ENCODE measurements around the gene RALGPS1.

The RALGPS1 gene

GRCh38 chr9:127038531-127038930 is 123.9 kb downstream of the RALGPS1 start:
- H3K4me1 ChIP-seq (ENCODE audit: control insufficient read depth, insufficient read depth, low read length), result peaks cover 2% of the 10 kb centered on the region
- no peak overlapping the region for H3K27ac ChIP-seq (ENCODE audit: low read depth, low read length)
- no peak overlapping the region for H3K9ac ChIP-seq (ENCODE audit: low read length)
- H3K4me3 ChIP-seq (ENCODE audit: low read length), result no peak overlapping the region
- no peaks in the 10 kb centered on the region for H3K27me3 ChIP-seq (ENCODE audit: control insufficient read depth, insufficient read depth, low read length)
- H3K36me3 ChIP-seq (ENCODE audit: control insufficient read depth, insufficient read depth, low read length), result no peaks in the 10 kb centered on the region

- Histone ChIP-seq H3K4me1 (ENCODE audit: control insufficient read depth, insufficient read depth, low read length) (peaks cover 2% of the 10 kb centered on the region), H3K9ac (ENCODE audit: low read length) (no peak overlapping the region), H3K36me3 (ENCODE audit: control insufficient read depth, insufficient read depth, low read length) (no peaks in the 10 kb centered on the region), H3K27me3 (ENCODE audit: control insufficient read depth, insufficient read depth, low read length) (no peaks in the 10 kb centered on the region), H3K4me3 (ENCODE audit: low read length) (no peak overlapping the region), H3K27ac (ENCODE audit: low read depth, low read length) (no peak overlapping the region)
Observed at GRCh38 chr9:127039492-127039891, 124.9 kb downstream of the RALGPS1 start.

- no peaks in the 10 kb centered on the region for H3K27me3 ChIP-seq (ENCODE audit: control insufficient read depth, insufficient read depth, low read length)
- H3K36me3 ChIP-seq (ENCODE audit: control insufficient read depth, insufficient read depth, low read length), result no peaks in the 10 kb centered on the region
- no peak overlapping the region for H3K4me3 ChIP-seq (ENCODE audit: low read length)
- H3K27ac ChIP-seq (ENCODE audit: low read depth, low read length), result no peak overlapping the region
- no peaks in the 10 kb centered on the region for H3K4me1 ChIP-seq (ENCODE audit: control insufficient read depth, insufficient read depth, low read length)
- no peak overlapping the region for H3K9ac ChIP-seq (ENCODE audit: low read length)
Observed at GRCh38 chr9:127045148-127045547, 130.6 kb downstream of the RALGPS1 start.

GRCh38 chr9:127047971-127048370 is 133.4 kb downstream of the RALGPS1 start:
- Histone ChIP-seq H3K27ac (ENCODE audit: low read depth, low read length) (no peak overlapping the region), H3K4me3 (ENCODE audit: low read length) (no peak overlapping the region), H3K27me3 (ENCODE audit: control insufficient read depth, insufficient read depth, low read length) (no peaks in the 10 kb centered on the region), H3K9ac (ENCODE audit: low read length) (no peak overlapping the region), H3K36me3 (ENCODE audit: control insufficient read depth, insufficient read depth, low read length) (no peaks in the 10 kb centered on the region), H3K4me1 (ENCODE audit: control insufficient read depth, insufficient read depth, low read length) (peaks cover 5% of the 10 kb centered on the region)

GRCh38 chr9:127049044-127049443 is 134.5 kb downstream of the RALGPS1 start:
- Histone ChIP-seq H3K4me1 (ENCODE audit: control insufficient read depth, insufficient read depth, low read length) (peaks cover 10% of the 10 kb centered on the region), H3K27me3 (ENCODE audit: control insufficient read depth, insufficient read depth, low read length) (no peaks in the 10 kb centered on the region), H3K36me3 (ENCODE audit: control insufficient read depth, insufficient read depth, low read length) (no peaks in the 10 kb centered on the region), H3K4me3 (ENCODE audit: low read length) (no peak overlapping the region), H3K9ac (ENCODE audit: low read length) (no peak overlapping the region), H3K27ac (ENCODE audit: low read depth, low read length) (no peak overlapping the region)

GRCh38 chr9:127049581-127049980 is 135.0 kb downstream of the RALGPS1 start:
- no peaks in the 10 kb centered on the region for H3K27me3 ChIP-seq (ENCODE audit: control insufficient read depth, insufficient read depth, low read length)
- peaks cover 10% of the 10 kb centered on the region for H3K4me1 ChIP-seq (ENCODE audit: control insufficient read depth, insufficient read depth, low read length)
- no peak overlapping the region for H3K4me3 ChIP-seq (ENCODE audit: low read length)
- H3K27ac ChIP-seq (ENCODE audit: low read depth, low read length), result no peak overlapping the region
- H3K9ac ChIP-seq (ENCODE audit: low read length), result no peak overlapping the region
- no peaks in the 10 kb centered on the region for H3K36me3 ChIP-seq (ENCODE audit: control insufficient read depth, insufficient read depth, low read length)

- Histone ChIP-seq H3K27ac (ENCODE audit: low read depth, low read length) (no peak overlapping the region), H3K36me3 (ENCODE audit: control insufficient read depth, insufficient read depth, low read length) (no peaks in the 10 kb centered on the region), H3K4me1 (ENCODE audit: control insufficient read depth, insufficient read depth, low read length) (peaks cover 10% of the 10 kb centered on the region)
Observed at GRCh38 chr9:127050152-127050551, 135.6 kb downstream of the RALGPS1 start.

GRCh38 chr9:127050591-127051001 is 136.0 kb downstream of the RALGPS1 start:
- no peaks in the 10 kb centered on the region for H3K36me3 ChIP-seq (ENCODE audit: control insufficient read depth, insufficient read depth, low read length)
- peaks cover 10% of the 10 kb centered on the region for H3K4me1 ChIP-seq (ENCODE audit: control insufficient read depth, insufficient read depth, low read length)
- no peak overlapping the region for H3K9ac ChIP-seq (ENCODE audit: low read length)
- no peaks in the 10 kb centered on the region for H3K27me3 ChIP-seq (ENCODE audit: control insufficient read depth, insufficient read depth, low read length)
- no peak overlapping the region for H3K4me3 ChIP-seq (ENCODE audit: low read length)
- no peak overlapping the region for H3K27ac ChIP-seq (ENCODE audit: low read depth, low read length)

More at GRCh38 chr9:127050152-127050551, 135.6 kb downstream of the RALGPS1 start:
- H3K4me3 ChIP-seq (ENCODE audit: low read length), result no peak overlapping the region
- H3K9ac ChIP-seq (ENCODE audit: low read length), result no peak overlapping the region
- H3K27me3 ChIP-seq (ENCODE audit: control insufficient read depth, insufficient read depth, low read length), result no peaks in the 10 kb centered on the region

GRCh38 chr9:127051881-127052595 is 137.5 kb downstream of the RALGPS1 start:
- no peaks in the 10 kb centered on the region for H3K27me3 ChIP-seq (ENCODE audit: control insufficient read depth, insufficient read depth, low read length)
- no peaks in the 10 kb centered on the region for H3K36me3 ChIP-seq (ENCODE audit: control insufficient read depth, insufficient read depth, low read length)
- peak overlapping the region; percentile 10 for H3K27ac ChIP-seq (ENCODE audit: low read depth, low read length)
- no peak overlapping the region for H3K4me3 ChIP-seq (ENCODE audit: low read length)
- H3K9ac ChIP-seq (ENCODE audit: low read length), result no peak overlapping the region
- peaks cover 10% of the 10 kb centered on the region for H3K4me1 ChIP-seq (ENCODE audit: control insufficient read depth, insufficient read depth, low read length)

GRCh38 chr9:127053057-127053821 is 138.7 kb downstream of the RALGPS1 start:
- Histone ChIP-seq H3K27me3 (ENCODE audit: control insufficient read depth, insufficient read depth, low read length) (no peaks in the 10 kb centered on the region), H3K36me3 (ENCODE audit: control insufficient read depth, insufficient read depth, low read length) (no peaks in the 10 kb centered on the region), H3K27ac (ENCODE audit: low read depth, low read length) (peak overlapping the region; percentile 75), H3K4me1 (ENCODE audit: control insufficient read depth, insufficient read depth, low read length) (peaks cover 13% of the 10 kb centered on the region), H3K9ac (ENCODE audit: low read length) (no peak overlapping the region), H3K4me3 (ENCODE audit: low read length) (no peak overlapping the region)

- Histone ChIP-seq H3K4me1 (ENCODE audit: control insufficient read depth, insufficient read depth, low read length) (peaks cover 13% of the 10 kb centered on the region), H3K27me3 (ENCODE audit: control insufficient read depth, insufficient read depth, low read length) (no peaks in the 10 kb centered on the region), H3K36me3 (ENCODE audit: control insufficient read depth, insufficient read depth, low read length) (no peaks in the 10 kb centered on the region), H3K27ac (ENCODE audit: low read depth, low read length) (peak overlapping the region; percentile 35), H3K9ac (ENCODE audit: low read length) (no peak overlapping the region), H3K4me3 (ENCODE audit: low read length) (no peak overlapping the region)
Observed at GRCh38 chr9:127053960-127054359, 139.4 kb downstream of the RALGPS1 start.

- H3K27ac ChIP-seq (ENCODE audit: low read depth, low read length), result no peak overlapping the region
Observed at GRCh38 chr9:127055745-127056402, 141.3 kb downstream of the RALGPS1 start.

More at GRCh38 chr9:127055745-127056402, 141.3 kb downstream of the RALGPS1 start:
- no peak overlapping the region for H3K9ac ChIP-seq (ENCODE audit: low read length)
- peaks cover 17% of the 10 kb centered on the region for H3K4me1 ChIP-seq (ENCODE audit: control insufficient read depth, insufficient read depth, low read length)
- no peaks in the 10 kb centered on the region for H3K36me3 ChIP-seq (ENCODE audit: control insufficient read depth, insufficient read depth, low read length)
- no peak overlapping the region for H3K4me3 ChIP-seq (ENCODE audit: low read length)
- no peaks in the 10 kb centered on the region for H3K27me3 ChIP-seq (ENCODE audit: control insufficient read depth, insufficient read depth, low read length)
